Pancreas (tissue), 10 donors: ENCODE results near the gene NSG1. TPM values are rescaled to one million over a fixed set of nuclear protein-coding genes. Genes with fewer than 3 reads are reported as not detected.

Source experiments
- ATAC-seq, 4 donors: fragments of 200-7000 bp; cut with Tn5 transposase; one replicate each; pipeline versions ENCODE4 v1.8.0 to v1.9.1; 2020; ENCODE audit warnings: mild to moderate bottlenecking in 4 of 4, moderate library complexity in 4 of 4
- DNase-seq, 6 donors: peaks; one replicate each; pipeline ENCODE4 v3.0.0-alpha.2; 2020
- FAIRE-seq: peaks from 2 replicates; lab custom pipeline; 2012; peaks lifted over from hg19 to GRCh38; lab: Jason Lieb, UNC
- H3K27ac ChIP-seq, 4 donors: fragments of 200-600 bp; sonication (generic); 1 replicate in 3 of 4; 2 replicates in 1 of 4; pipeline versions ENCODE4 v1.5.0 to v1.8.0; 2020
- H3K27me3 ChIP-seq, 4 donors: fragments of 200-600 bp; one replicate each; pipeline ENCODE4 v1.8.0; 2021
- H3K36me3 ChIP-seq, 3 donors: fragments of 200-600 bp; sonication (generic) in 1 of 3; one replicate each; pipeline versions ENCODE4 v1.5.0 to v1.8.0; 2020 to 2021
- H3K4me1 ChIP-seq, 3 donors: fragments of 200-600 bp; one replicate each; pipeline ENCODE4 v1.8.0; 2021
- H3K4me3 ChIP-seq, 4 donors: fragments of 200-600 bp; sonication (generic) in 2 of 4; one replicate each; pipeline versions ENCODE4 v1.5.0 to v1.8.0; 2020 to 2021
- H3K9me3 ChIP-seq, 4 donors: fragments of 200-600 bp; one replicate each; pipeline ENCODE4 v1.8.0; 2021
- CTCF ChIP-seq, 4 donors: fragments of 200-600 bp; sonication (generic) in 3 of 4; IDR thresholded peaks; one replicate each; pipeline versions ENCODE4 v1.5.0 to v1.8.0; 2021; ENCODE audit warnings: antibody characterized with exemption in 4 of 4
- WGBS, 2 donors: extraction: QIAGEN DNeasy Blood & Tissue Kit; methylation state at CpG; one replicate each; pipeline ENCODE4 v1.1.7; 2013; 5-methylcytosine and 5-hydroxymethylcytosine counted together
- intact Hi-C, 3 donors: fragments of 100-400 bp; cut with DNase I; formaldehyde crosslinking; loops; one replicate each; pipeline versions ENCODE4 v1.11.1 to v1.14.2; 2022
- polyA plus RNA-seq, 2 donors: library from polyadenylated mRNA; stranded (reverse); fragments of 200-250 nt; gene quantifications; one replicate each; pipeline ENCODE4 v1.2.3, GENCODE V29; 2013
- total RNA-seq, 6 donors: library from RNA; stranded (reverse); fragmentation: NEBNext Ultra II Directional in 4 of 6; extraction: Animal tissue kit (Norgen Biotek cat#: 25700) in 4 of 6; gene quantifications; one replicate each; pipeline versions ENCODE4 v1.2.1 to v1.2.4, GENCODE V29; 2021 to 2023
- donor health status: healthy with polysubstance abuse.
- donor health status: DM: no; HTN: no; CAD: no; lungs with moderate emphysema.
- donor health status: DM: no; HTN: no; CAD: no.
- donor health status: control.
- donor health status: control.
- donor health status: Bipolar disorder and iron deficiency.
- donor health status: DM: yes; HTN: yes; CAD: no.
- donor health status: DM: no; HTN: no; CAD: no.
- donor health status: DM: no; HTN: no; CAD: no.
- donor health status: DM: yes; HTN: yes; CAD: no.

The NSG1 gene
- 1 to 10 TPM in 3 of 6 donors, under 1 TPM in 3; 0.28 to 2.9 (median 0.92) TPM for total RNA-seq
- polyA plus RNA-seq, result 10 to 100 TPM in 1 of 2 donors, under 1 TPM in 1; 0.95 to 10.1 TPM

GRCh38 chr4:4386736-4387392, at the start of gene NSG1:
NSG1 (plus strand) TSS chr4:4387102; CDS start chr4:4387630, 528 bp downstream.
- intact Hi-C loops, result no loop called here
- 1 to 2% methylated on average over 34 to 87 of the region's 87 CpGs for WGBS, 2 donors
- Histone ChIP-seq H3K4me3 (peak within 1 kb of the TSS in 3 of 4 donors; percentile 7 to 43 (median 24)), H3K36me3 (no peaks in the 10 kb centered on the region), H3K27me3 (peaks cover 0 to 34% (median 5%) of the 10 kb centered on the region in 4 donors), H3K9me3 (no peaks in the 10 kb centered on the region), H3K27ac (no peak within 1 kb of the TSS), H3K4me1 (peaks cover 0 to 4% (median 0%) of the 10 kb centered on the region in 3 donors)
- no peak for FAIRE-seq
- no peak for TF ChIP-seq CTCF (IDR thresholded peaks at IDR 0.05)
- ATAC-seq, result peak in 3 of 4 donors; percentile 55 to 72 (median 70)
- DNase-seq, result peak in 1 of 6 donors; percentile 70

GRCh38 chr4:4338210-4339001, 48.5 kb upstream of the NSG1 start:
- Histone ChIP-seq H3K9me3 (no peaks in the 10 kb centered on the region), H3K4me3 (no peak overlapping the region), H3K27ac (no peak overlapping the region), H3K36me3 (no peaks in the 10 kb centered on the region), H3K27me3 (no peaks in the 10 kb centered on the region), H3K4me1 (no peaks in the 10 kb centered on the region)
- FAIRE-seq (no peak), ATAC-seq (no peak), DNase-seq (no peak)
- TF ChIP-seq CTCF (IDR thresholded peaks at IDR 0.05), result no peak
- whole genome bisulfite sequencing, 2 donors, result 47 to 50% methylated on average over 11 of the region's 11 CpGs
- intact Hi-C loops, result no loop called here

GRCh38 chr4:4339504-4340085, 47.3 kb upstream of the NSG1 start:
- no peak for DNase-seq
- intact Hi-C loops, result no loop called here
- H3K27ac ChIP-seq, result no peak overlapping the region
- no peak for TF ChIP-seq CTCF (IDR thresholded peaks at IDR 0.05)
- FAIRE-seq, result no peak
- H3K27me3 ChIP-seq, result no peaks in the 10 kb centered on the region
- no peaks in the 10 kb centered on the region for H3K36me3 ChIP-seq
- H3K4me1 ChIP-seq, result no peaks in the 10 kb centered on the region
- ATAC-seq, result no peak
- WGBS, 2 donors, result 28 to 34% methylated on average over 21 of the region's 21 CpGs
- no peaks in the 10 kb centered on the region for H3K9me3 ChIP-seq
- H3K4me3 ChIP-seq, result no peak overlapping the region

GRCh38 chr4:4341861-4342650, 44.8 kb upstream of the NSG1 start:
- no peaks in the 10 kb centered on the region for H3K4me1 ChIP-seq
- no peak overlapping the region for H3K27ac ChIP-seq
- H3K9me3 ChIP-seq, result no peaks in the 10 kb centered on the region
- no peak overlapping the region for H3K4me3 ChIP-seq
- ATAC-seq (no peak), DNase-seq (peak in 1 of 6 donors; percentile 15), FAIRE-seq (no peak)
- WGBS, 2 donors, result 75 to 79% methylated on average over 9 of the region's 9 CpGs
- intact Hi-C loops, result no loop called here
- TF ChIP-seq CTCF (IDR thresholded peaks at IDR 0.05), result no peak
- no peaks in the 10 kb centered on the region for H3K36me3 ChIP-seq
- H3K27me3 ChIP-seq, result no peaks in the 10 kb centered on the region
